Measurements from ENCODE around the gene INTS15. TPM values are rescaled to one million over a fixed set of nuclear protein-coding genes. Genes with fewer than 3 reads are reported as not detected.

Gene INTS15
- polyA plus RNA-seq, 1 donor (not counting 4 experiments of a cell fraction or from before 2014, with no cell fraction given) = 11.9 TPM

DNA sequence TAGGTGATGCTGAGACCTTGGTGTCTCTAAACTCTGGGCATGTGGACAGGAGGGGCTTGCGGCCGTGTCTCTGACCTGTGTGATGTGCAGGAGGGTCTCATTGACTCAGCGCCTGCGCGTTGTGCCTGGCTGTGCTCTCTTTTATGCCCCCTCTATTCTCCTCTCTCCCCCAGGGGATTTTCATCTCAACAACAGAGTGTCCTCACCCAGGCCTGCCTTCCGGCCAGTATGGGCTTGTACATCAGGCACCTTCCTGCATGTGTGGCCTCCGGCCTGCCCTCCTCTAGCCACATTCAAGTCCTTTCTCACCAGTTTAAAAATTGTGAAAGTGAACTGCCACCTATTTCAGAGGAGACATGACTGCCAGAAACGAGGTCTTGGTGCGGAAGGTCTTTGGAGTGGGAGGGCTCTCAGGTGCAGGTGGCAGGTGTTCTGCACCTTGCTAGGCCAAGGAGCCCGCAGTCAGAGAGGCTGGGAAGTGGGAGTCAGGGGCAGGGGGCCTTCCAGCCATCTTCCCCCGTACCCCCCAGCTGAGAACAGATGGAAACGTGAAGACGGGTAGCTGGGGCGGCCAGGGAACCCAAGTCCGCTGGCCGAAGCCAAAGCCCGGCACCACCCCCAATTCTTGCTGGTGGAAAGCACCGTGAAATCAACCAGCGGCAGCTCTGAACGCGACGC is 531 bp upstream of the INTS15 start:
- peak overlapping the region; percentile 62 for H3K4me2 ChIP-seq (ENCODE audit: control insufficient read depth, extremely low read depth, insufficient read depth, low read depth, low read length)
- dilution Hi-C loops (cut with MboI; ENCODE audit: extremely low pct_ligation_motif_present, low sequenced_read_pairs) = no loop called here
- no peak overlapping the region for H3K27ac ChIP-seq (ENCODE audit: control insufficient read depth, insufficient read depth, low read length)
- H3K36me3 ChIP-seq (ENCODE audit: control insufficient read depth in 2 of 2, extremely low read depth in 1 of 2, insufficient read depth in 2 of 2, low read length in 2 of 2) = peaks cover 11 to 16% of the 10 kb centered on the region in 2 experiments
- H3K79me2 ChIP-seq (ENCODE audit: control insufficient read depth, insufficient read depth, low read length) = peaks cover 13% of the 10 kb centered on the region
- H3K4me3 ChIP-seq (ENCODE audit: control insufficient read depth in 2 of 3, extremely low read depth in 1 of 3, insufficient read depth in 2 of 3, low read depth in 1 of 3, low read length in 3 of 3) = peak overlapping the region; percentile 44 to 88 (median 49)
- peaks cover 6% of the 10 kb centered on the region for H3K4me1 ChIP-seq (ENCODE audit: control insufficient read depth, extremely low read depth, insufficient read depth, low read length)
- TF ChIP-seq, protein P1, sequence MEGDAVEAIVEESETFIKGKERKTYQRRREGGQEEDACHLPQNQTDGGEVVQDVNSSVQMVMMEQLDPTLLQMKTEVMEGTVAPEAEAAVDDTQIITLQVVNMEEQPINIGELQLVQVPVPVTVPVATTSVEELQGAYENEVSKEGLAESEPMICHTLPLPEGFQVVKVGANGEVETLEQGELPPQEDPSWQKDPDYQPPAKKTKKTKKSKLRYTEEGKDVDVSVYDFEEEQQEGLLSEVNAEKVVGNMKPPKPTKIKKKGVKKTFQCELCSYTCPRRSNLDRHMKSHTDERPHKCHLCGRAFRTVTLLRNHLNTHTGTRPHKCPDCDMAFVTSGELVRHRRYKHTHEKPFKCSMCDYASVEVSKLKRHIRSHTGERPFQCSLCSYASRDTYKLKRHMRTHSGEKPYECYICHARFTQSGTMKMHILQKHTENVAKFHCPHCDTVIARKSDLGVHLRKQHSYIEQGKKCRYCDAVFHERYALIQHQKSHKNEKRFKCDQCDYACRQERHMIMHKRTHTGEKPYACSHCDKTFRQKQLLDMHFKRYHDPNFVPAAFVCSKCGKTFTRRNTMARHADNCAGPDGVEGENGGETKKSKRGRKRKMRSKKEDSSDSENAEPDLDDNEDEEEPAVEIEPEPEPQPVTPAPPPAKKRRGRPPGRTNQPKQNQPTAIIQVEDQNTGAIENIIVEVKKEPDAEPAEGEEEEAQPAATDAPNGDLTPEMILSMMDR (optimal IDR thresholded peaks at IDR 0.05 in 1 of 3, IDR thresholded peaks at IDR 0.05 in 1 of 3, conservative IDR thresholded peaks at IDR 0.05 in 1 of 3; ENCODE audit: extremely low read depth in 1 of 3, insufficient read depth in 2 of 3, low read length in 3 of 3) = no peak
- no peak for TF ChIP-seq EZH2 (IDR thresholded peaks at IDR 0.05; ENCODE audit: low read length)
- peak overlapping the region; percentile 66 for H2AFZ ChIP-seq (ENCODE audit: control insufficient read depth, low read length)
- no peaks in the 10 kb centered on the region for H3K9me3 ChIP-seq (ENCODE audit: control insufficient read depth, low read depth, low read length)
- H4K20me1 ChIP-seq (ENCODE audit: control insufficient read depth, extremely low read depth, insufficient read depth, low read length) = no peaks in the 10 kb centered on the region
- H3K9ac ChIP-seq (ENCODE audit: control insufficient read depth, extremely low read depth, insufficient read depth, low read length) = peak overlapping the region; percentile 41
- FAIRE-seq = no peak
- no peak for DNase-seq (ENCODE audit: low read depth, low spot score)
- H3K9me1 ChIP-seq (ENCODE audit: control insufficient read depth, extremely low read depth, insufficient read depth, low read length) = no peaks in the 10 kb centered on the region
- H3K27me3 ChIP-seq (ENCODE audit: control insufficient read depth, extremely low read depth, insufficient read depth, low read length) = no peaks in the 10 kb centered on the region

DNA sequence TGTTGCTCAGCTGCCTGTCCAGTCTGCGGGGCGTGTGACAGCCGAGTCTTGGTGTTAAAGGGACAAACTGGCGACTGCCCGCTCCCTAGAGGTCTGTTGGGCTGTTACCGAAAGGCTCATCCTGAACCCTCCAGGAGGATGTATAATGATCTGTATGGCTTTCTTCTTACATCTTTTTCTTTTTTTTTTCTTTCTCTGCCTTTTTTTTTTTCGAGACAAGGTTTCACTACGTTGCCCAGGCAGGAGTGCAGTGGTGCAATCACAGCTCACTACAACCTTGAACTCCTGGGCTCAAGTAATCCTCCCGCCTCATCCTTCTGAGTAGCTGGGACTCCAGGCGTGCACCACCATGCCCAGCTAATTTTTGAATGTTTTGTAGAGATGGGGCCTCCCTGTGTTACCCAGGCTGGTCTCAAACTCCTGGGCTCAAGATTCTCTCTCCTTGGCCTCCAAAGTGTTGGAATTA is 857 bp downstream of the INTS15 start:
- Histone ChIP-seq H3K4me2 (ENCODE audit: control insufficient read depth, extremely low read depth, insufficient read depth, low read depth, low read length) (peak overlapping the region; percentile 72), H2AFZ (ENCODE audit: control insufficient read depth, low read length) (peak overlapping the region; percentile 92), H3K27me3 (ENCODE audit: control insufficient read depth, extremely low read depth, insufficient read depth, low read length) (no peaks in the 10 kb centered on the region), H3K36me3 (ENCODE audit: control insufficient read depth in 2 of 2, extremely low read depth in 1 of 2, insufficient read depth in 2 of 2, low read length in 2 of 2) (peaks cover 12 to 17% of the 10 kb centered on the region in 2 experiments), H3K4me3 (ENCODE audit: control insufficient read depth in 2 of 3, extremely low read depth in 1 of 3, insufficient read depth in 2 of 3, low read depth in 1 of 3, low read length in 3 of 3) (peak overlapping the region; percentile 81 to 91 (median 88)), H3K9me3 (ENCODE audit: control insufficient read depth, low read depth, low read length) (no peaks in the 10 kb centered on the region), H3K79me2 (ENCODE audit: control insufficient read depth, insufficient read depth, low read length) (peaks cover 13% of the 10 kb centered on the region), H4K20me1 (ENCODE audit: control insufficient read depth, extremely low read depth, insufficient read depth, low read length) (no peaks in the 10 kb centered on the region), H3K4me1 (ENCODE audit: control insufficient read depth, extremely low read depth, insufficient read depth, low read length) (peaks cover 6% of the 10 kb centered on the region), H3K9me1 (ENCODE audit: control insufficient read depth, extremely low read depth, insufficient read depth, low read length) (no peaks in the 10 kb centered on the region), H3K9ac (ENCODE audit: control insufficient read depth, extremely low read depth, insufficient read depth, low read length) (peak overlapping the region; percentile 83), H3K27ac (ENCODE audit: control insufficient read depth, insufficient read depth, low read length) (peak overlapping the region; percentile 33)
- dilution Hi-C loops (cut with MboI; ENCODE audit: extremely low pct_ligation_motif_present, low sequenced_read_pairs) = no loop called here
- no peak for DNase-seq (ENCODE audit: low read depth, low spot score)
- TF ChIP-seq, protein P1 (optimal IDR thresholded peaks at IDR 0.05 in 1 of 3, IDR thresholded peaks at IDR 0.05 in 1 of 3, conservative IDR thresholded peaks at IDR 0.05 in 1 of 3; ENCODE audit: extremely low read depth in 1 of 3, insufficient read depth in 2 of 3, low read length in 3 of 3) = no peak
- TF ChIP-seq EZH2 (IDR thresholded peaks at IDR 0.05; ENCODE audit: low read length) = no peak
- FAIRE-seq = no peak
